H1 (cell line): ENCODE measurements around the gene TMEM132A. TPM values are rescaled to one million over a fixed set of nuclear protein-coding genes. Genes with fewer than 3 reads are reported as not detected.

Source experiments
- CTCF ChIA-PET: fragments of 300-600 bp; sonication (Branson Sonifier 250); formaldehyde crosslinking; loops from one replicate; lab custom pipeline; 2021; ENCODE audit not compliant: partially characterized antibody; lab: Charles Lee
- POLR2A ChIA-PET: fragments of 300-600 bp; sonication (Branson Sonifier 250); formaldehyde crosslinking; loops from one replicate; lab custom pipeline; 2021; ENCODE audit warnings: inconsistent platforms; ENCODE audit not compliant: partially characterized antibody; lab: Charles Lee
- DNase-seq, 2 experiments: peaks; one replicate each; pipeline versions ENCODE4 v3.0.0 to v3.0.0-alpha.2; 2010 to 2022; ENCODE audit warnings: low spot score in 2 of 2, low read depth in 1 of 2, mixed read lengths in 1 of 2
- FAIRE-seq: peaks from 2 replicates; lab custom pipeline; 2011; peaks lifted over from hg19 to GRCh38; lab: Jason Lieb, UNC
- H2AFZ ChIP-seq: 2 replicates; pipeline ENCODE4 v1.8.1; 2012; ENCODE audit warnings: low read length, inconsistent platforms
- H2AK5ac ChIP-seq: 2 replicates; pipeline ENCODE4 v1.6.1; 2013; ENCODE audit warnings: low read depth, low read length
- H2BK120ac ChIP-seq: replicated peaks from 2 replicates; pipeline ENCODE3; 2013; ENCODE audit warnings: low read depth, low read length, inconsistent platforms
- H2BK12ac ChIP-seq: 2 replicates; pipeline ENCODE4 v1.6.1; 2013; ENCODE audit warnings: low read depth, low read length
- H2BK15ac ChIP-seq: 2 replicates; pipeline ENCODE4 v1.6.1; 2013; ENCODE audit warnings: low read length
- H2BK20ac ChIP-seq: 2 replicates; pipeline ENCODE4 v1.6.1; 2013; ENCODE audit warnings: low read length
- H2BK5ac ChIP-seq: 2 replicates; pipeline ENCODE4 v1.6.1; 2013; ENCODE audit warnings: low read depth, low read length
- H3K14ac ChIP-seq: 2 replicates; pipeline ENCODE4 v1.6.1; 2013; ENCODE audit warnings: inconsistent platforms; ENCODE audit not compliant: insufficient read length
- H3K18ac ChIP-seq: 2 replicates; pipeline ENCODE4 v1.6.1; 2013; ENCODE audit warnings: low read length; ENCODE audit errors: extremely low read depth
- H3K23ac ChIP-seq: 2 replicates; pipeline ENCODE4 v1.6.1; 2013; ENCODE audit warnings: inconsistent platforms; ENCODE audit not compliant: insufficient read length
- H3K23me2 ChIP-seq: 2 replicates; pipeline ENCODE4 v1.6.1; 2013; ENCODE audit warnings: low read depth, low read length
- H3K27ac ChIP-seq: 2 replicates; pipeline ENCODE4 v1.6.1; 2011; ENCODE audit warnings: low read depth, low read length, inconsistent platforms
- H3K27me3 ChIP-seq, 4 experiments: replicated peaks in 1 of 4; 1 replicate in 1 of 4; 2 replicates in 3 of 4; pipeline versions ENCODE4 v1.6.1 to v1.8.1; 2011 to 2013; ENCODE audit warnings: low read length in 3 of 4, mild to moderate bottlenecking in 3 of 4, inconsistent platforms in 2 of 4, mixed read lengths in 2 of 4, moderate library complexity in 1 of 4; ENCODE audit not compliant: control insufficient read depth in 3 of 4, insufficient read depth in 3 of 4; ENCODE audit errors: extremely low read depth in 1 of 4
- H3K36me3 ChIP-seq, 4 experiments: 2 replicates each; pipeline versions ENCODE4 v1.6.1 to v1.8.1; 2011 to 2013; ENCODE audit warnings: mild to moderate bottlenecking in 4 of 4, low read length in 3 of 4, moderate library complexity in 2 of 4, control low read depth in 1 of 4, inconsistent platforms in 1 of 4; ENCODE audit not compliant: insufficient read depth in 4 of 4, control insufficient read depth in 2 of 4
- H3K4ac ChIP-seq: replicated peaks from 2 replicates; pipeline ENCODE3; 2013; ENCODE audit warnings: low read length, low read depth, mixed read lengths, inconsistent platforms; ENCODE audit not compliant: insufficient read length
- H3K4me1 ChIP-seq, 4 experiments: replicated peaks in 1 of 4; 1 replicate in 1 of 4; 2 replicates in 3 of 4; pipeline versions ENCODE4 v1.6.1 to v1.8.1; 2011 to 2013; ENCODE audit warnings: low read length in 3 of 4, inconsistent platforms in 2 of 4, mixed read lengths in 1 of 4; ENCODE audit not compliant: insufficient read depth in 4 of 4, control insufficient read depth in 3 of 4
- H3K4me2 ChIP-seq, 2 experiments: 2 replicates each; pipeline versions ENCODE4 v1.6.1 to v1.8.1; 2011 to 2013; ENCODE audit warnings: low read depth in 2 of 2, low read length in 2 of 2, control low read depth in 1 of 2, inconsistent platforms in 1 of 2, mild to moderate bottlenecking in 1 of 2; ENCODE audit not compliant: insufficient read depth in 1 of 2
- H3K4me3 ChIP-seq, 4 experiments: fragments of 200-600, 300-600 bp in 1 of 4; sonication (generic), shearing (Covaris generic), sonication (Bioruptor Twin) in 1 of 4; 2 replicates each; pipeline versions ENCODE4 v1.5.1 to v1.8.1; 2011 to 2016; ENCODE audit warnings: low read length in 4 of 4, low read depth in 3 of 4, control low read depth in 2 of 4, inconsistent platforms in 2 of 4, mild to moderate bottlenecking in 2 of 4, mixed read lengths in 1 of 4, moderate library complexity in 1 of 4; ENCODE audit not compliant: insufficient read depth in 2 of 4; ENCODE audit errors: extremely low read depth in 1 of 4
- H3K56ac ChIP-seq: replicated peaks from 2 replicates; pipeline ENCODE3; 2013; ENCODE audit warnings: low read depth, mild to moderate bottlenecking, mixed read lengths, low read length, inconsistent platforms; ENCODE audit not compliant: insufficient read length
- H3K79me1 ChIP-seq: 2 replicates; pipeline ENCODE4 v1.6.1; 2013; ENCODE audit warnings: low read depth, low read length, control low read depth
- H3K79me2 ChIP-seq, 2 experiments: 2 replicates each; pipeline versions ENCODE4 v1.6.1 to v1.8.1; 2012 to 2013; ENCODE audit warnings: low read length in 2 of 2, mild to moderate bottlenecking in 2 of 2, inconsistent platforms in 1 of 2; ENCODE audit not compliant: insufficient read depth in 2 of 2, control insufficient read depth in 1 of 2
- H3K9ac ChIP-seq, 4 experiments: replicated peaks in 1 of 4; 1 replicate in 1 of 4; 2 replicates in 3 of 4; pipeline versions ENCODE4 v1.6.1 to v1.8.1; 2011 to 2013; ENCODE audit warnings: low read depth in 3 of 4, low read length in 3 of 4, control low read depth in 2 of 4, mild to moderate bottlenecking in 2 of 4, moderate library complexity in 2 of 4, inconsistent platforms in 1 of 4; ENCODE audit errors: extremely low read depth in 1 of 4
- H3K9me3 ChIP-seq, 2 experiments: 2 replicates each; pipeline versions ENCODE4 v1.6.1 to v1.8.1; 2012 to 2013; ENCODE audit warnings: mild to moderate bottlenecking in 2 of 2, moderate library complexity in 2 of 2, control low read depth in 1 of 2, inconsistent platforms in 1 of 2, low read depth in 1 of 2, low read length in 1 of 2, mixed read lengths in 1 of 2; ENCODE audit not compliant: insufficient read depth in 2 of 2
- H4K20me1 ChIP-seq, 2 experiments: replicated peaks in 1 of 2; 2 replicates each; pipeline versions ENCODE3 to v1.8.1; 2011 to 2013; ENCODE audit warnings: inconsistent platforms in 2 of 2, low read length in 2 of 2, mild to moderate bottlenecking in 1 of 2; ENCODE audit not compliant: insufficient read depth in 2 of 2, control insufficient read depth in 1 of 2
- H4K5ac ChIP-seq: 2 replicates; pipeline ENCODE4 v1.6.1; 2013; ENCODE audit warnings: low read length, low read depth, mixed read lengths, inconsistent platforms; ENCODE audit not compliant: insufficient read length
- H4K8ac ChIP-seq: 2 replicates; pipeline ENCODE4 v1.8.0; 2013; ENCODE audit warnings: mild to moderate bottlenecking, moderate library complexity, low read length, inconsistent platforms; ENCODE audit not compliant: insufficient read depth; ENCODE audit errors: extremely low read depth
- H4K91ac ChIP-seq: replicated peaks from 2 replicates; pipeline ENCODE3; 2013; ENCODE audit warnings: low read length, mixed read lengths, inconsistent platforms; ENCODE audit not compliant: insufficient read length
- JUND ChIP-seq: IDR thresholded peaks from 2 replicates; pipeline ENCODE4 v1.6.1; 2011; ENCODE audit warnings: mild to moderate bottlenecking, improper control_type of control experiment, low read length
- MAFK ChIP-seq: IDR thresholded peaks from 2 replicates; pipeline ENCODE4 v1.6.1; 2012; ENCODE audit warnings: low read depth, mild to moderate bottlenecking, improper control_type of control experiment, low read length
- WGBS, 2 experiments: shearing (Covaris generic) in 1 of 2; methylation state at CpG; one replicate each; pipeline versions ENCODE4 v1.1.6 to v1.1.7; 2013 to 2015; ENCODE audit warnings: low lambda C conversion rate in 2 of 2, mixed read lengths in 2 of 2, inconsistent platforms in 1 of 2, low coverage in 1 of 2, missing lambda C conversion rate in 1 of 2; ENCODE audit not compliant: insufficient replicate concordance in 2 of 2, insufficient coverage in 1 of 2, insufficient read length in 1 of 2; ENCODE audit errors: extremely low coverage in 1 of 2, missing lambda C conversion rate in 1 of 2; 5-methylcytosine and 5-hydroxymethylcytosine counted together
- polyA plus RNA-seq, 7 experiments: library from polyadenylated mRNA; depleted of rRNA in 3 of 7; stranded (reverse) in 5 of 7; unstranded in 2 of 7; fragments of >200 nt in 5 of 7; fragments of 200-250 nt in 2 of 7; gene quantifications; 1 replicate in 5 of 7; 2 replicates in 1 of 7; 4 replicates in 1 of 7; pipeline versions ENCODE4 v1.2.1 to v1.2.3, GENCODE V29; 2011 to 2013; ENCODE audit warnings: missing spikeins in 2 of 7, mixed read lengths in 2 of 7
- total RNA-seq: library from RNA; stranded (reverse); fragmentation: NEBNext Ultra II Directional; extraction: Animal tissue kit (Norgen Biotek cat#: 25700); gene quantifications from 2 replicates; pipeline ENCODE4 v1.2.1, GENCODE V29; 2021

Gene TMEM132A
- total and polyA plus RNA-seq, 2 of the 8 experiments (the other 6 are each of a cell fraction or from before 2014, with no cell fraction given): 46.6 to 97.9 TPM

DNA sequence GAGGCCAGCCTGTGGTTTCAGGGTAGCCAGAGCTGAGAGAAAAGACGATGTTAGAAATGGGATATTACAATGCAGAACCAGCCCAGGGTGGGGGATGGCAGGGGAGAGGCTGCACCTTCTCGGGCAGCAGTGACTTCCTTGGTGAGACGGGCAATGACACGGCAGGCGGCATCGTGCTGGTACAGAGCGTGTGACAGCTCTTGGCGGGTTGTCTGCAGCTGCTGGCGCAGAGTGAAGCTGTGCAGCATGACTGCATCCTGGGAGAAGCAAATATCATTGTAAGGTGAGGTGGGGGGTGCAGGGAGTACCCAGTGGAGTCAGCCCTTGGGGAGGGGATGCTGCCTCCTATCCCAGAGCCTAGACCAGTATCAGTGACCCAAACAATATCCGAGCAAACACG, 21.6 kb upstream of the TMEM132A start:
- Histone ChIP-seq H4K91ac (no peak overlapping the region), H3K23me2 (peaks cover 2% of the 10 kb centered on the region; the same call in 1 of the 2 replicates)
- TF ChIP-seq MAFK (no peak), JUND (no peak)
- TF ChIP-seq, all 59 proteins: peak for 0
- H2BK20ac ChIP-seq: no peak overlapping the region
- H2AFZ ChIP-seq: no peak overlapping the region
- FAIRE-seq (no peak), DNase-seq (no peak)
- H3K27me3 ChIP-seq: no peaks in the 10 kb centered on the region
- ChIA-PET POLR2A (interaction anchor here (1.0 to 4.2 kb wide), 3 partner anchors 11 to 52 kb away, joined by 3 to 18 read pairs (median 3); partner anchors contain the start of gene TMEM109), CTCF (interaction anchor here (0.8 to 23.0 kb wide), 6 partner anchors 11 to 140 kb away, joined by 3 to 522 read pairs (median 6); no protein-coding TSS in a partner anchor)
- H4K20me1 ChIP-seq: peaks cover 14 to 28% of the 10 kb centered on the region in 2 experiments
- no peak overlapping the region for H3K18ac ChIP-seq
- no peak overlapping the region for H3K56ac ChIP-seq
- peaks cover 23 to 40% of the 10 kb centered on the region in 2 experiments for H3K79me2 ChIP-seq
- H3K79me1 ChIP-seq: peaks cover 9% of the 10 kb centered on the region
- 88% methylated on average over 11 of the region's 11 CpGs; no CpG with 5 or more reads in 1 of the 2 experiments for WGBS, 2 experiments
- no peak overlapping the region for H3K27ac ChIP-seq
- H3K9me3 ChIP-seq: no peaks in the 10 kb centered on the region
- peaks cover 2 to 8% (median 5%) of the 10 kb centered on the region in 4 experiments; a peak in 4 of 7 replicates for H3K4me1 ChIP-seq
- H3K4me3 ChIP-seq: no peak overlapping the region
- no peak overlapping the region; a peak in 1 of 7 replicates for H3K9ac ChIP-seq
- H3K23ac ChIP-seq: no peak overlapping the region
- H3K14ac ChIP-seq: no peak overlapping the region
- H2BK12ac ChIP-seq: no peak overlapping the region
- no peak overlapping the region for H3K4me2 ChIP-seq
- no peak overlapping the region for H4K8ac ChIP-seq
- H3K4ac ChIP-seq: no peak overlapping the region
- no peak overlapping the region for H2AK5ac ChIP-seq
- H2BK5ac ChIP-seq: no peak overlapping the region
- H2BK15ac ChIP-seq: no peak overlapping the region
- peaks cover 24 to 55% (median 51%) of the 10 kb centered on the region in 4 experiments for H3K36me3 ChIP-seq
- H2BK120ac ChIP-seq: no peak overlapping the region
- H4K5ac ChIP-seq: no peak overlapping the region
